IPS DF 6.9 (cell line): ENCODE results near the gene CRNKL1.

Experiments used
- DNase-seq: peaks from one replicate; pipeline ENCODE4 v3.0.0-alpha.2; 2013; ENCODE audit warnings: low read depth, low spot score
- H3K27ac ChIP-seq: one replicate; pipeline ENCODE4 v1.5.1; 2013; ENCODE audit warnings: low read length, control low read depth
- H3K27me3 ChIP-seq: 2 replicates; pipeline ENCODE4 v1.6.1; 2013; ENCODE audit warnings: mild to moderate bottlenecking, low read length; ENCODE audit not compliant: control insufficient read depth, insufficient read depth
- H3K36me3 ChIP-seq: 2 replicates; pipeline ENCODE4 v1.6.1; 2013; ENCODE audit warnings: low read length; ENCODE audit not compliant: control insufficient read depth, insufficient read depth
- H3K4me1 ChIP-seq: 2 replicates; pipeline ENCODE4 v1.6.1; 2013; ENCODE audit warnings: low read length; ENCODE audit not compliant: control insufficient read depth, insufficient read depth
- H3K4me3 ChIP-seq: 2 replicates; pipeline ENCODE4 v1.5.1; 2013; ENCODE audit warnings: mild to moderate bottlenecking, low read length
- H3K9me3 ChIP-seq: 2 replicates; pipeline ENCODE4 v1.6.1; 2013; ENCODE audit warnings: low read length, inconsistent platforms; ENCODE audit not compliant: control insufficient read depth, insufficient read depth
- WGBS: extraction: QIAGEN DNeasy Blood & Tissue Kit; methylation state at CpG from one replicate; pipeline ENCODE4 v1.1.7; 2013; ENCODE audit warnings: mixed read lengths, missing lambda C conversion rate; ENCODE audit not compliant: insufficient read length, insufficient coverage; 5-methylcytosine and 5-hydroxymethylcytosine counted together

CRNKL1 gene

DNA sequence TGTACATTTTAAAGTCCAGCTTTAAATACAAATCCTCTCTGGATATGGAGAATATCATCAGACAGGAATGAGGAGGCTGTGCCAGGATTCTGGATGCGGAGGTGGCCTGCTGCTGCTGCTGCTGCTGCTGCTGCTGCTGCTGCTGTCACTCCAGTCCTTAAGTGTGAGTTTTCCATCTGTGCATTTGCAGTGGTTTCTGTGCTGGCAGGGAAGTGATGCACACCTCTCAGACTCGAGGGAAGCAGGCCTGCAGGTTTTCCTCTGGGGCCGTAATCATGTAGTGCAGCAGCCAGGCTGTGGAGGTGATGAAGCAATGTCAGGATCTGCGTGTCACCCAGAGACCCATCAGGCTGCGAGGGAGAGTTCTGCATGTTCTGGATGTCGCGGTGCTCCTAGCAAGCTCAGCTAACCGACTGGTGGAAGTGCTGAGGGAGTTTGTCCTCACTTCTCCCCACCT is 32.1 kb upstream of the CRNKL1 start:
- Histone ChIP-seq H3K36me3 (no peaks in the 10 kb centered on the region), H3K9me3 (no peaks in the 10 kb centered on the region), H3K4me1 (no peaks in the 10 kb centered on the region), H3K4me3 (no peak overlapping the region), H3K27ac (no peak overlapping the region), H3K27me3 (no peaks in the 10 kb centered on the region)
- no peak for DNase-seq
- no CpG with 5 or more reads among the region's 8 CpGs for WGBS

DNA sequence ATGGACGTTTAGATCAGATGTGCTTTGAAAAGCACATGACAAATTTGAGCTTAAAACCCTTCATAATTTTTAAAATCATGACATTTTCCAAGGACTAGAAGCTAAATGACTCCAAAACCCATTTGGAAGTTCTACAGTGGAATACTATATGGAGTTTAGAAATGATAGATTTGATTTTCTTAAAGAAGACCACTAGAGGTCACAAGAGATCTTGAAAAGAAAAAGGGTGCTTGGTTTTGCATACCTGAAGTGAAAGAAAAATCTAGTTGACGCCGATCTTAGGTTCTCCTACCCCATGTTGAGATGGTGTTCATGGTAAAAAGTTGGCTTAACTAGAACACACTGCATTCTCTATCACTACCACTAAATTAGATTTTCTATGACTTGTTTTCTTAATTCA is 31.5 kb upstream of the CRNKL1 start:
- Histone ChIP-seq H3K4me1 (peaks cover 3% of the 10 kb centered on the region; the same call in 1 of the 2 replicates), H3K27ac (no peak overlapping the region), H3K27me3 (no peaks in the 10 kb centered on the region), H3K36me3 (no peaks in the 10 kb centered on the region), H3K9me3 (no peaks in the 10 kb centered on the region), H3K4me3 (no peak overlapping the region)
- DNase-seq: no peak
- no CpG with 5 or more reads among the region's 3 CpGs for WGBS

DNA sequence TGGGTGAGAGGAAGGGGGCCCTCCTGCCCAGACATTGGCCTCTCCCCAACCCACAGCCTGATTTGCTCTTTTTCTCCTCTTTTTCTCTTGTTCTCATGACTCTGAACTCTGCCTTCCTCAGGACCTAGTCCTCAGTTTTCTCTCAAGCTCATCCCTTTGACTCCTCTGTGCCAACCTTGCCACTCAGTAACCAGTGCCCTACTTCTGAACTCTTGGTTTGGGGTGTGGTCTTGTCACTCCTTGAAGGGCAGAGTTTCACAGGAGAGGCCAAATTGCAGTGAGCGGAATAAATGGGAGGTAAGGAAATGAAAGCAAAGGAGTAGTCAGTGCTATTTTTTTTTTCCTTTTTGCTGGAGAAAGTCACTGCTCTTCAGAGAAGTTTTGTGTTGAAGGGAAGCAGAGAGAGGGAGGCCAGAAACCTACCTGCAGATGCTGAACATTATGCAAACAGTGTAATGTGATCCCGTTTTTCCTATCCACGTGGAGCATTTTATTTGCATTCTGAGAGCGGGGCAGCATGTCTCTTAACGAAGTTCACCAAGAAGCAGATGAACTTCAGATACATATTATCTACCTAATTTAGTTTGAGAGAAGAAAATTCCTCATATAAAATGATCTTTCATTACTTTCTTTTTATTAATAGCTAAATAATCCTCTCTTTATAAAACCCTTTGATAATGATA is 27.0 kb upstream of the CRNKL1 start:
- Histone ChIP-seq H3K9me3 (no peaks in the 10 kb centered on the region), H3K27ac (no peak overlapping the region), H3K27me3 (no peaks in the 10 kb centered on the region), H3K4me1 (peaks cover 4% of the 10 kb centered on the region; the same call in 1 of the 2 replicates), H3K4me3 (no peak overlapping the region), H3K36me3 (no peaks in the 10 kb centered on the region)
- no peak for DNase-seq
- WGBS: no CpG with 5 or more reads among the region's 5 CpGs

DNA sequence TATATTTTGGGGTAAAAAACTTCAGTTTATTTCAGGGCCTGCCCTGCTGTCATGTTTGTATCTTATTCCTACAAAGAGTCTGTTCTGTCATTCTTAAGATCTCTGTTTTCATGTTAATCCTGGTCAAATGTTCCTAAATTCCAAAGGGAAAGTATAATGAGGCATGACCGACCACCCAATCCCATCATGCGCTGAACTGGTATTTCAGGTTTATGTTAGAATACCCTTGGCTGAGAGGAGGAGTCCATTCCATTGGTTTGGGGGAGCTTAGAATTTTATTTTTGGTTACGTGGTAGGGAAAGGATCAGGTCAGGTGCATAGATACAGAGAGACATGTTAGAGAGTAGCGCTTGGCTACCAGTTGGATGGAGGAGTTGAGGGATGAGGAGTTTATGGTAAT is 25.8 kb upstream of the CRNKL1 start:
- no peak overlapping the region for H3K4me3 ChIP-seq
- H3K9me3 ChIP-seq: no peaks in the 10 kb centered on the region
- H3K27ac ChIP-seq: no peak overlapping the region
- H3K4me1 ChIP-seq: peaks cover 4% of the 10 kb centered on the region; the same call in 1 of the 2 replicates
- no peak for DNase-seq
- WGBS: 100% methylated on average over 1 of the region's 4 CpGs
- no peaks in the 10 kb centered on the region for H3K27me3 ChIP-seq
- H3K36me3 ChIP-seq: no peaks in the 10 kb centered on the region

DNA sequence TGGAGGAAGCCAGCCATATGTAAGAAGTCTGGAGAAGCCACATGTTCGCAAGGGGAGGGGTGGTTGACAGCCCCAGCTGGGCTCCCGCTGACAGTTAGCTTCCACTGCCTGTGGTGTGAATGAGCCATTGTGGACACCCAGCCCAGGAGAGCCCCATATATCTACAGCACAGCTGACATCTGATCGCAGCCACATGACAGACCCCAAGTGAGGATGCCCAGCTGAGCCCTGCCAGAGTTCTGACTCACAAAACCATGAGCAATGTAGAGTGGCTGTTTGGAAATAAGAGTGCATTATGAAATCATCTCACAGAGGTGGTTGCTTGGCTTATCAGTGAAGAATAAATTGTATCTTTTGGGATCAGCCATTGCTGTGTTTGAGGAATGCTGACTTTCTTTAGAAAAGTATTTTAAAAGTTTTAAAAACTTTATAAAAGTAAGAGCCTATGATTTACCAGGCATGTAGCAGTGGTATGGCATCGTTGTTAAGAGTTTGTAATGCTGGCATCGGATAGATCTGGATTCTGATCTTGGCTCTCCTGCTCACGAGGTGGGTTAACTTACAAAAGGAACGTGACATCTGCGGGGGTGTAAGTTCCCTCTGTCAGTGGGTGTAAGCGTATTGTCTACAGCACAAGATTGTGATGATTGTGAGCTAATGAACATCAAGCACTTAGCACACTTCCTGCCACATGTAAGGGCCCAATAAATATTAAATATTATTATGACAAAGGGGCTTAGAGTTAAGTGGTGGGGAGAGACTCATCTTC is 24.2 kb upstream of the CRNKL1 start:
- H3K9me3 ChIP-seq: no peaks in the 10 kb centered on the region
- no peaks in the 10 kb centered on the region for H3K27me3 ChIP-seq
- WGBS: no CpG with 5 or more reads among the region's 9 CpGs
- H3K4me1 ChIP-seq: peaks cover 4% of the 10 kb centered on the region; the same call in 1 of the 2 replicates
- DNase-seq: no peak
- no peak overlapping the region for H3K27ac ChIP-seq
- no peak overlapping the region for H3K4me3 ChIP-seq
- H3K36me3 ChIP-seq: no peaks in the 10 kb centered on the region

DNA sequence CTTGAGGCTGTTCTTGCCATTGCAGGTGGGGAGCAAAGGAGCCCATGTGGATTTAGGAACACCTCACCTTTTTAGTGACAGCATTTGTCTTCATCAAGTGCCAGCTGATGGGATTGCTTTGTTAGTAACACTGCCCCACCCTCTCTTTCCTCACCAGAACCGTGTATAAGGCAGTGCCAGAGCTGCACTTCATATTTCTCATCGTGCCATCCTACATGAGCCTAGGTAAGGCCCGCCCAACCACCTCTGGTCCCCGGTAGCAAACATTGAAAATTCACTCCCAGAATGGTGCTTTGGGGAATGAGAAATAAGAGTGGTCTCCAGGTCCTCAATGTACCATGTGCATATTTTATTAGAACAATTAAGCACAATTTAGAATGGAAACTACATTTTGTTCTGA is 22.8 kb upstream of the CRNKL1 start:
- H3K36me3 ChIP-seq: no peaks in the 10 kb centered on the region
- no peak overlapping the region for H3K27ac ChIP-seq
- no CpG with 5 or more reads among the region's 4 CpGs for WGBS
- H3K4me3 ChIP-seq: no peak overlapping the region
- H3K27me3 ChIP-seq: no peaks in the 10 kb centered on the region
- H3K9me3 ChIP-seq: no peaks in the 10 kb centered on the region
- peaks cover 4% of the 10 kb centered on the region; the same call in 1 of the 2 replicates for H3K4me1 ChIP-seq
- DNase-seq: no peak

DNA sequence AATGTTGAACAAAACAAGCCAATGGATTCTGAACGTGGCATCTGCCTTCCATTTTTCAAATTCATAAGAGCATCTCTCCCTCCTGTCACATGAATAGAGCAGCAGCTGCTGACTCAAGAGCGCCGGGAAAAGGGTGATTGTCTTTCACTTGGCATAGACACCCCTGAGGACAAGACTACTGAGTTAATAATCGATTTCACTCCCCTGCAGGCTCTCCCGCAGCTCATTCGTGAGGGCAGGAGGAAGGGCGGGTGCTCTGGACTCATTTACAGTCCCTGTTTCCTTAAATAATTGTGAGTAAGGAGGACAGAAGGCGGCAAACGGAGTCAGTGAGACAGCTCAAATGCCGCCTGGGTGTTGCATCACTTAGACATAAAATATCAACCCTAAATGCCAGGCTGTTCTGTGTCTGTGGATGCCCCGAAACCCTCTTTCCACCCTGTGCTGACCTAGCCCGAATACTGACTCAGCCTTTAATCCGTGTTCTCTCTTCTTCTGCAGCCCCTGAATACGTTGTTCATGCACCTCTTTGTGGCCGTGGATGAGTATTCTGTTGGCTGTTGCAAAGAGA is 21.6 kb upstream of the CRNKL1 start:
- Histone ChIP-seq H3K4me3 (no peak overlapping the region), H3K27me3 (no peaks in the 10 kb centered on the region), H3K27ac (no peak overlapping the region), H3K36me3 (no peaks in the 10 kb centered on the region), H3K9me3 (no peaks in the 10 kb centered on the region), H3K4me1 (peaks cover 1% of the 10 kb centered on the region; the same call in 1 of the 2 replicates)
- DNase-seq: no peak
- WGBS: no CpG with 5 or more reads among the region's 15 CpGs

DNA sequence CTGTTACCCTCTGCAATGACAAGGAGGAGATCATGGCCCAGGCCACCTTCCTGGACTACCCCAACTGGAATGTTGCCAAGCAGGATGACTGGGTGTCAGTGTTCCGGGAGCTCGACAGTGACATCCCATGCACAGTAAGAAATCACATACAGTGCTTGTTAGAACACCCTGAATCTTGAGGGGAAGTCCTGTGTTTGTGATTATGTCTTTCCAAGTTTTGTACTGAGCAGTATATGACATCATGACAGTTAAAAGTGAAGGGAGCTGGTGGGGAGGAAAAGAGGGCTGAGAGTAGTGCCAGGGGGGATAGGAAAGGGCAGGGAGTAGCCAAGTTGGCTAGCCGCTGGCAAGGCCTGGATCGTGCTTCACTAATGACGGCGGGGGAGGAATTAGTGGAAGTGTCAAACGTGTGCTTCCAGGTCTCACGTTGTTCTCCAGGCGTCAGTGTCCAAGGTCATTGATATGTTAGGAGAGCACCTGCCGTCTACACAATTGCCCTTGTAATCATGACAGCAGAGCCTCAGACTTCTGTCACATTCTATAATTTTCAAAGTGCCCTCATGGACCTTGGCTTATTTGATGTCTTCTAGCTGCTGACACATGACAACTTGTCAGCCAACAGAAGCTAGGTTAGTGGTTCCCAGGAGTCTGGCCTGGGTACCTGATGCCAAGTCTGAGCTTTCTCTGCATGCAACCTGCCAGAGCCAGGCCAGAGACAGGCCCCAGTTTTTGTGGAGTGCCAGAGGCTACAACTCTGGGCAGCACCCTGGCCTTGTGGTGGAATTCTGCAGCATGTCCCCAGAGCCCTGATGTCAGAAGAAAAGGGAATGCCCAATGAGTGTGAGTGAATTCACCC is 18.8 kb upstream of the CRNKL1 start:
- no CpG with 5 or more reads among the region's 10 CpGs for WGBS
- Histone ChIP-seq H3K4me1 (no peaks in the 10 kb centered on the region), H3K27ac (no peak overlapping the region), H3K36me3 (no peaks in the 10 kb centered on the region), H3K4me3 (no peak overlapping the region), H3K9me3 (no peaks in the 10 kb centered on the region), H3K27me3 (no peaks in the 10 kb centered on the region)
- DNase-seq: no peak

DNA sequence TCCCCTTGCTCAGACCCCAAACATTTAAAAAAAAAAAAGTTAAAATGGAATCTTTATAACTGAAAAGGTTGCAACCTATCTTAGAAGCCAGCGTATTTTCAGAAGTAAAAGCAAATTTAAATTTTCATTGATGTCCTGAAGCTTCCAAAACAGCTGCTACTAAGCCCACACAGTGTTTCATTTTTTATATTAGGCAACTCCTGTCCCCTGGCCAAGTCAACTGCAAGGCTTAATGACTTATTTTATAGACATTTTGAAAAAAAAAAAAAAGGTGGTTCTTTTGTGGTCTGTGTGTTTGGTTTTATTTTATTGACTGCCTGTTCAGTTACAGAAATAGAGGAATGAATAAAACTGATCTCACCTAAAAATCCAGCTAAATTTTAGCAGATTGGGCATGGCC is 13.1 kb upstream of the CRNKL1 start:
- no CpG with 5 or more reads among the region's 1 CpG for WGBS
- H3K4me1 ChIP-seq: peaks cover 2% of the 10 kb centered on the region; the same call in 1 of the 2 replicates
- no peaks in the 10 kb centered on the region for H3K27me3 ChIP-seq
- H3K9me3 ChIP-seq: no peaks in the 10 kb centered on the region
- no peaks in the 10 kb centered on the region for H3K36me3 ChIP-seq
- DNase-seq: no peak
- H3K27ac ChIP-seq: no peak overlapping the region
- no peak overlapping the region for H3K4me3 ChIP-seq
